Activated naive CD4-positive, alpha-beta T cell (primary cell): ENCODE results near the gene LIPE.
"Not testable (repeated sequence)": the region's sequence is repeated elsewhere in the genome, so short reads cannot be mapped to it uniquely, and the experiment has no call there.

Source experiments
- DNase-seq, 4 experiments: peaks; one replicate each; lab custom pipeline; 2025; lab: John Stamatoyannopoulos, UW

LIPE gene, protein sequence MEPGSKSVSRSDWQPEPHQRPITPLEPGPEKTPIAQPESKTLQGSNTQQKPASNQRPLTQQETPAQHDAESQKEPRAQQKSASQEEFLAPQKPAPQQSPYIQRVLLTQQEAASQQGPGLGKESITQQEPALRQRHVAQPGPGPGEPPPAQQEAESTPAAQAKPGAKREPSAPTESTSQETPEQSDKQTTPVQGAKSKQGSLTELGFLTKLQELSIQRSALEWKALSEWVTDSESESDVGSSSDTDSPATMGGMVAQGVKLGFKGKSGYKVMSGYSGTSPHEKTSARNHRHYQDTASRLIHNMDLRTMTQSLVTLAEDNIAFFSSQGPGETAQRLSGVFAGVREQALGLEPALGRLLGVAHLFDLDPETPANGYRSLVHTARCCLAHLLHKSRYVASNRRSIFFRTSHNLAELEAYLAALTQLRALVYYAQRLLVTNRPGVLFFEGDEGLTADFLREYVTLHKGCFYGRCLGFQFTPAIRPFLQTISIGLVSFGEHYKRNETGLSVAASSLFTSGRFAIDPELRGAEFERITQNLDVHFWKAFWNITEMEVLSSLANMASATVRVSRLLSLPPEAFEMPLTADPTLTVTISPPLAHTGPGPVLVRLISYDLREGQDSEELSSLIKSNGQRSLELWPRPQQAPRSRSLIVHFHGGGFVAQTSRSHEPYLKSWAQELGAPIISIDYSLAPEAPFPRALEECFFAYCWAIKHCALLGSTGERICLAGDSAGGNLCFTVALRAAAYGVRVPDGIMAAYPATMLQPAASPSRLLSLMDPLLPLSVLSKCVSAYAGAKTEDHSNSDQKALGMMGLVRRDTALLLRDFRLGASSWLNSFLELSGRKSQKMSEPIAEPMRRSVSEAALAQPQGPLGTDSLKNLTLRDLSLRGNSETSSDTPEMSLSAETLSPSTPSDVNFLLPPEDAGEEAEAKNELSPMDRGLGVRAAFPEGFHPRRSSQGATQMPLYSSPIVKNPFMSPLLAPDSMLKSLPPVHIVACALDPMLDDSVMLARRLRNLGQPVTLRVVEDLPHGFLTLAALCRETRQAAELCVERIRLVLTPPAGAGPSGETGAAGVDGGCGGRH

DNA sequence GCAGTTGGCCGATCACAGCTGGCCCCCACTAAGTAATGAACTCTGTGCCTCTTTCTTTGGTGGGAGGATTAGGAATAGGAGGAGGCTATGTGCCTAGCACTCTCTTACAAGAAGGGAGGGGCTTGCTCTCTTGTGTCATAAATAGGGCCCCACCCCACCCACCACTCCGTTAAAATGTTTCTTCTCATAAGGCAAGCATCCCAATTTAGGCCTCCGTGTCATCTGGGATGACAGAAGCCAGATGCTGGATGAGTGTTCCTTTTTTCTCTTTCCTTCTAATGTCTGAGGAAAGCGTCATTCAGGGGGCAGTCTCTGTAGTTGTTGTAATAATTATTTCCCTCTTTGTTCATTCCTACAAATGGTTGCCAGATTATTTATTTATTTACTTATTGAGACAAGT is at the start of gene LIPE:
Gene LIPE (minus strand): TSS at position 76 of the 400 bp plus-strand sequence. CDS start 239 bp downstream, outside the sequence.
- no peak for DNase-seq

DNA sequence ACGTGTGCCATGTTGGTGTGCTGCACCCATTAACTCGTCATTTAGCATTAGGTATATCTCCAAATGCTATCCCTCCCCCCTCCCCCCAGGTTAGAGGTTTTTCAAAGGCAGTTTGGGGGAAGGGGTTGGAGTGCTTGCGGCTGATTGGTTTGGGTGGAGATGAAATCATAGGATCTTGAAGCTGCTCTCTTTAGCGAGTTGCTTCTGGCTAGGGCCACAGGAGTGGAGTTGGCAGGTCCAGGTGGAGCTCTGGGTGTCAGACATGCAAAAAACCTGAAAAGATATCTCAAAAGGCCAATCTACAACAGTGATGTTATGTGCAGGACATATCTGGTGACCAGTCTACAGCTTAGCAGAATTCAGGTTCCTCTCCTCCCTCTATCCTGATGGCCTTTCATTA is 48.2 kb upstream of the LIPE start:
- DNase-seq = no peak

DNA sequence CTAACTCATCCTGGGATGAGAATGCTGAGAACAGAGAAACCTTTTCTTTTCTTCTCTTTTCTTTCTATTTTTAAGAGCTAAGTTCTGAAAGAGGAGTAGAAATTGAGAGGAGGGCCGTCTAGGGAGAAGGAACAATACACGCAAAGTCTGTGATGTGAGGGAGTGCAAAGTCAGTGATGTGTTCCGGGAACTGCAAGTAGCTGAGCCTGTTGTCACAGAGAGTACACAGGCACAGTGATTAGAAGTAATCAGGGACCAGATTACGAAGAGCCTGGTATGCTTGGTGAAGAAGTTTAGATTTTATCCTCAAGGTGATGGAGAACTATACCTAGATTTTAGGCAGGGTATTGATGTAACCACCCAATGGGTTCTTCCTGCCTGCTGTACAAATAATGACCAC is 47.6 kb upstream of the LIPE start:
- DNase-seq = no peak

DNA sequence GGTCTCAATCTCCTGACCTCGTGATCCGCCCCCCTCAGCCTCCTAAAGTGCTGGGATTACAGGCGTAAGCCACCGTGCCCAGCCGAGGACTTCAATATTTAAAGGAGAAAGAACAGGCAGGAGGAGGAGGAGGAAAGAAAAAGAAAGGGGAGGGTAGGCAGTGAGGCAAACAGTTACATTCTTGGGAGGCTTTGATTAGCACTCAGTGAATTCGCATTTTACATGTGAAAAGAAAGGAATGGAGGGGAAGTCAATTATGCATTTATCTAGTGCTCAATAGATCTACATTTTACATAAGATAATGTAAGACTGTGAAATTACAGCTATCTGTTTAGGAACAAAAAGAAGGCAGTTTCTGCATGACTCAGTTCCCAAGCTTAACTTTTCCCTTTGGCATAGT is 46.5 kb upstream of the LIPE start:
- DNase-seq = no peak

DNA sequence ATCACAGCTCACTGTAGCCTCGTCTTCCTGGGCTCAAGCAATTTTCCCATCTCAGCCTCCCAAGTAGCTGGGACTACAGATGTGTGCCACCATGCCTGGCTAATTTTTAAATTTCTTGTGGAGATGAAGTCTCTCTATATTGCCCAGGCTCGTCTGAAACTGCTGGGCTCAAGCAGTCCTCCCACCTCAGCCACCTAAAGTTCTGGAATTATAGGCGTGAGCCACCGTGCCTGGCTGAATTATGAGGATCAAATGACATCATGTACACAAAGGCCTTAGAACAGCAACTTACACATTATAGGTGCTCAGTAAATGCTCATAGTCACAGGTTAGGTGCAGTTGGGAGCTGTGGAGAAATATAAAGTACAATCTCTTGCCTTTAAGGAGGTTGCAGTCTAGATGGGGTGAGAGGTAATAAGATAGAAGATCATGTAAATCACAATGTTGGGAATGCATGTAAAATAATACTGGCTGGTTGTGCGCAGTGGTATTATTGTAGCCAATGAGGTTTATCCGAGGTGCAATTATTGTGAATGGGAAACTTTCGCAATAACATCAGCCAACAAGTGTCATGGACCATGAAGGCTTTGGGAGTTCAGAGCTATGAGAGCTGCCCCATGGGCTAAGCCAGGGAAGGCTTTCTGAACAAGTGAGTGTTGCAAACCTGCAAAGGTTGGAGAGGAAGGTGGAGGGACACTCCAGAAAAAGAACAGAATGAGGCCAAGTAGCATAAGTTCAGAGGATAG is 45.4 kb upstream of the LIPE start:
- no peak for DNase-seq

DNA sequence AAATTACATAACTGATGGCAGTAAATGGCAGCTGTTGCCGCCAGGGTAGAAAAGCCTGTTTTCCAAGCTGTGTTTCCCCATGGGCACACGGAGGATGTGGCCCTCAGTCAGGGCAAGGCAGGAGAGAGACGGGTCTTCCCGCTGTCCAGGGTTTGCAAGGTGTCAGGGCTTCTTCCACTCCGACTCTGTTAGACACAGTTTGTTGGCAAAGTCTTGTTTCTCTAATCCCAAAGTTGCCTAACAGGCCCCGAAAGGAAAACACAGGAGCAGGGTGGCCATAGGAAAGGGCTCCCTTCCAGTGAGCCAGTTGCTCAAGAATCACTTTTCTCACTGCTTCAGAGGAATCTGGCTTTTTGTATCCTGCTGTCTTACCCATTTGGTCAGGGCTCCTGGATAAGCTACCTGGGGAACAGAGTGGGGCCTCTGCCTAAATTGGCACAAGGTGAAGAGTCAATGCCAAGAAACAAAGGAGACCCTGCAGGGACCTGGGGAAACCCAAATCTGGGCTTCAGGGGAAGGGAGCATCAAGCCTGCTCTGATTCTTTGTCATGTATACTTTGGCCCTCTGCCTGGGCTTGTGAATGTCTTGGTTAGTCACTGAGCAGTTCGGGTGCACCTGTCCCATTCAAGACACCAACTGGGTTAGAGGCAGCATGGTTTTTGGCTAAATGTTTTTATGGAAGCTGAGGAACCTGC is 44.5 kb upstream of the LIPE start:
- DNase-seq = no peak

DNA sequence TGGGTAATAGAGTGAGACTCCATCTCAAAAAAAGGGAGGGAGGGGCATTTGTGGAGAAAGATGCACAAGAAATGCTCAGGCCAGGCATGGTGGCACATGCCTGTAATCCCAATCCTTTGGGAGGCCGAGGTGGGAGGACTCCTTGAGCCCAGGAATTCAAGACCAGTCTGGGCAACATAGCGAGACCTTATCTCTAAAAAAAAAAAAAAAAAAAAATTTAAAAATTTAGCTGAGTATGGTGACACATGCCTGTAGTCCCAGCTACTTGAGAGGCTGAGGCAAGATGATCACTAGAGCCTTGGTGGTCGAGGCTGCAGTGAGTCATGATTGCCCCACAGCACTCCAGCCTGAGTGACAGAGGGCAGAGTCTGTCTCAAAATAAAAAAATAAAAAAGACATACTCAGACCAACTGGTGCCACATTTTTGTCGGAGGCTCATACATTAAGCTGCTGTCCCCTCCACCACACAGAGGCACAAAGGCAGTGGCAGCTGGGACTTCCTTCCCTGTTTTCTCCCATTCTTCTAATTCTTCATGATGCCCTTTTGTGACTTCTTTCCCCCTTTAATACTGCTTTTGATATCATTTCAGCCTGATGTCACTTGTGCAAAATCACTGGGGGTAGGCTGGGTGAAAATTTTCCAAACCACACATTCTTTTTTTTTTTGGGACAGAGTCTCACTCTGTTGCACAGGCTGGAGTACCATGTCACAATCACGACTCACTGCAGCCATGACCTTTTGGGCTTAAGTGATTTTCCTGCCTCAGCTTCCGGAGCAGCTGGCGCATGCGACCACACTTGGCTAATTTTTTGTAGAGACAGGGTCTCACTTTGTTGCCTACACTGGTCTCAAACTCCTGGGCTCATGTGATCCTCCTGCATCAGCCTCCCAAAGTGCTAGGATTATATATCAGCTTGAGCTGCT is 42.4 kb upstream of the LIPE start:
- DNase-seq = no peak

DNA sequence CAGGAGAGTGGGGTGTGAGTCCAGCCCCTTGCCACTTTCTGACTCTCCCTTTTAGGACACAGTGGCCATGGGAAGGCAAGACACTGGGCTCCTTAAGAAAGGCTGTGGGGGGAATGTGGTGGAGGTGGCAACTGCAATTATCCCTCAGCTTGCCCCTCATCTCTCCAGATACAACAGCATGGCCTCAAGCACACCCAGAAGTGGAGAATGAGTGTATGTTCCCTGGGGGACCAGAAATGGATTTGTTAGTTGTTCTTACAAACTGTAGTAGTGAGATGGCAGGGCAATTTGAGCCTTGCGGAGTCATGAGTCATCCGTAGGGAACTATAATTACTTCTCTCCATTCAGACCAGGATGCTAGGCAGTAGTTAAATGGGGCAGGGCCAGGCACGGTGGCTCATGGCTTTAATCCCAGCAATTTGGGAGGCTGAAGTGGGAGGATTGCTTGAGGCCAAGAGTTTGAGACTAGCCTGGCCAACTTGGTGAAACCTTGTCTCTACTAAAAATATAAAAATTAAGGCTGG is 41.1 kb upstream of the LIPE start:
- DNase-seq = no peak

DNA sequence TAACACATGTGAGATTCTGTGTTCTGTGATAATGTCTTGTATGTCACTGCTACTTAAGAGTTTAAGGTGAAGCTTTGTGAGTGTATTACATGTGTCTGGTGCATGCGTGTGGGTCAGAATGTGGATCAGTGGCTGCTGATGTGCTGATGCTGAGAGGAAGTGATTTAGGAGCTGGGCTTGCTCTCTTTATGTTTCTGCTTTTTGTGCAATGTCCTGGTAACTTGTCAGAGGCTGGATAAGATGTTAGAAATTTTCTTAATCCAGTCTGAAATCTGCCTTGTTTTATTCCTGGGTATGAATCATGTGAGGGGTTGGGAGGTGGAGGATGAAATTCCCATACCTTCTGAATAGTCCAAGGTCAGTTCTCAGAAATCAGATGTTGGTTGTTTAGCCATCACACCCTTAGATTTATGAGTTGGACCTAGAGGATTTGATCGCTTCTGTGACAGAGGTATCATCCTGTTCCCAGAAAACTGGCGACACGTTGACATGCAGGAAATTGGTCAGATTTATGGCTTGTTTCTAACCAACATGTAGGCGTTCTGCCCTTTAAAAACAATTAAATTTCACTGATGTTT is 40.1 kb upstream of the LIPE start:
- DNase-seq = no peak

DNA sequence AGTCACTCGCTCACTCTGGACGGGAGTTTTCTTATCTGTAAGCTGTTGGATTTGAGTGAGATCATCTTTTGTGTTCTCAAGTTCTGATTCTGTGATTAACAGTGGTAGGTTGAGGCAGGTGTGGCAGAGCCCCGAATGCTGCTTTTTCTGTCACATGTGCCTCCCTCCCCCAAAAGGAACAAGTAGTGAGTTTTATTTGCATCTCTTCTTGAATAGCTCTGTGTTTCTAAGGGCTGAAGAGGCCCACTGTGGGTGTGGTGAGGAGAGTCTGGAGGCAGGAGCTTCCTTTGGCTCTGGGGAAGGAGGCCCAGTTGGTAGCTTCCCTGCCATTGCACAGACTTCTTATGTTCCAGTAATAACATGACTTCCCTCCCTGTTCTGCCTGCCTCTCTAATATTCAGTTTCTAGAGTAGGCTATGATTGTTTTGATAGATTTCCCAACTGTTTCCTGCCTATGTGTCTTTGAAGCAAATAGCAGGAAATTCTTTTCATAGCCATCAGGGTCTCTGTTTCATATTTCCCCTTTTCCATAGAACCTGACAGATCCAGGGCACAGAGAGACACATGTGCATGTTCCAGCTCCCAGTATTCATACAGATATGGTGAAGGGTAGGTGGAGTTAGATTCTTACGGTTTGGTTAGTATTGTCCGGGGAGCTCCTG is 39.5 kb upstream of the LIPE start:
- DNase-seq = no peak

DNA sequence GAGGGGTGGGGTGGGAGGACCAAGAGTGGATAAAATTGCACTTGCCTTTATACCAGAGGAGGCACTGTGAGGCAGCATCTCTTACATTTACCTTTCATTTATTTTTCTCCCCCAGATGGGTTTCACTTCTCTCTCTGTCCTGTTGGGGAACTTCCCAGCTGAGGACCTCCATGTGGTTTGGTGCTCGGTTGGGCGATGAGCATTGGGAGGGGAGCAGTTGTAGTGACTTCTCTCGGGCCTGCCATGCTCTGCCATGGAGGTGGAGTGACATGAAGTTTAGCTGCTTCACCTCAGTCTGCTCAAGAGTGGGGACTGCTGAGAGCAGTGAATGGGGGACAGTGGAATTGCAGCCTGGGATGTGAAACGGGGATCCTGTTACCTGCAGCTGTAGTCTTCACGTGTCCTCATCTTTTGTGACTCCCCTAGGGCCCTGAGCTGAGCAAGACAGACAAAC is 38.7 kb upstream of the LIPE start:
- no peak for DNase-seq

DNA sequence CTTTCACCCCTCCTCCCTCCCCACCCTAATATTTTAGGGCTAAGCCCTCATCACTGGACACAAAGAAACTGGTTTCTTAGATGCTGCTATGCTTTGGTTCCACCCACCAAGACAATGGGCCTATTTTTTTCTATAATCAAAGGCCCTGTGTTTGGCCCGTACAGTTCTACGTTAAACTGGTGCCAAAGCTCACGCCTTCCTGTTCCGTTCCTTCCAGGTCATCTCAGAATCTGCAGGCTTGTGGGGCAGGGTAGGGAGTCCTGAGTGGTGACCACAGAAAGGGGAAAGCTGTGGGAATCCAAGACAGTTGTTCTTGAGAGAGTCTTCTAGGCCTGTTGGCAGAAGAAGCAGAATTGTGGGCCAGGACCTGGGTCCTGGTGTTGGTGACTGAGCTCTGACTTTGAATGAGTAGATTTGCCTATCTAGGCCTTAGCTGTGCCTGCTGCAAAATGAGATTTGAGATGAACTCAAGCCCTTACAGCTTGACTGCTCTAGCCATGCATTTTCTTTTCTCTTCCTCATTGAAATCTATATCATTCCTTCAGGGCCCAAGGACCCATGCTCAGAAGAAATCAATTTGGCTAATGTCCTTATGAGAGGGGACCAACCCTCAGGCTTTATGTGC is 34.6 kb upstream of the LIPE start:
- no peak for DNase-seq

DNA sequence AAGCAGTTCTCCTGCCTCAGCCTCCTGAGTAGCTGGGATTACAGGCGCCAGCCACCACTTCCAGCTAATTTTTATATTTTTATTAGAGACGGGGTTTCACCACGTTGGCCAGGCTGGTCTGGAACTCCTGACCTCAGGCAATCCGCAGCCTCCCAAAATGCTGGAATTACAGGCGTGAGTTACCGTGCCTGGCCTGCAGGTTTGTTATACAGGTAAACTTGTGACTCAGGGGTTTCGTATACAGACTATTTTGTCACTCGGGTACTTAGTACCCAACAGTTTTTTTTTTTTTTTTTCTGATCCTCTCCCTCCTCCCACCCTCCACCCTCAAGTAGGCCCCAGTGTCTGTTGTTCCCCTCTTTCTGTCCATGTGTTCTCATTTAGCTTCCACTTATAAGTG is 34.0 kb upstream of the LIPE start:
- not testable (repeated sequence) for DNase-seq

DNA sequence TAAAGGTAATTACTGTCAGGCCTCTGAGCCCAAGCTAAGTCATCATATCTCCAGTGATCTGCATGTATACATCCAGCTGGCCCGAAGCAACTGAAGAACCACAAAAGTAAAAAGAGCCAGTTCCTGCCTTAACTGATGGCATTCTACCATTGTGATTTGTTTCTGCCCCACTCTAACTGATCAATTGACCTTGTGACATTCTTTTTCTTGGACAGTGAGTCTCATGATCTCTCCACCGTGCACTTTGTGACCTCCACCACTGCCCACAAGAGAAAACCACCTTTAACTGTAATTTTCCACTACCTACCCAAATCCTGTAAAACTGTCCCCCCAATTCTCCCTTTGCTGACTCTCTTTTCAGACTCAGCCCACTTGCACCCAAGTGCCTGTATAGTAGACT is 32.7 kb upstream of the LIPE start:
- no peak for DNase-seq

DNA sequence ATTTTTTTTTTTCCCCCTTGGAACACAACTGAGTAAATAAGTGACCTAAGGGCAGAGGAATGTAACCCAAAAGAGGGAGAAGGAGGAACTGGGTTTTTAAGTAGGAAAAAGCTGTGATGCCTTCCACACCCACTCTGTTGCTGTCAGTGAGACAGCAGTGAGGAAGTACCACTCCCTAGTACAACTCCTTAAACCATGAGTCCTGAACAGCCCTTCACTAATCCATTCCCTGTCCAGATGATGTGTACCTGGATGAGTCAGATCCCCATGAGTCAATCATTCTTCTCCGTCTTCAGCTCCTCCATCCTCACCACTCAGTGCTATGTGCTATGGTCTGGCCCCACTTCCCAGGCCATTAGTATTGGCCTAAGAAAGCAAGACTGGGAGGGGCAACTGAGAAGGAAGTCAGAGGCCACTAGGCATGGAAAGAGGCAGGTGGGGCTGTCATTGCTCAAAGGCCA is 28.5 kb upstream of the LIPE start:
- no peak for DNase-seq

DNA sequence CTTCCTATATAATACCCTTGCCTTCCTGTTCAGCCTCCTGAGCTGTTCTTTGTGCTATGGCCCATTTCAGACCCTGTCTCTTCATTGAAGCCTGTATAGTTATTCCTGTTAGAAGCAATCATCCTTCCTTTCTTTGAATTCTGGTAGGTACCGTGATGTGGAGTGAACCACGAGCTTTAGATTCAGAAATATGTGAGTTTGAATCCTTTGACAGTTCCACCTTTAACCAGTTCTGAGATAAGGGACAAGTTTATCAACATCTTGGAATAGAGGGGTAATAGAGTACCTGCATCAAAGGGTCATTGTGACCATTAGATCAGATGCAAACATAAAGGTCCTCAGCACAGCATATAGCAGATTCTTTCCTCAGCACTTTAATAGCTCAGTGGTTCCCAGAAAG is 27.9 kb upstream of the LIPE start:
- DNase-seq = no peak

DNA sequence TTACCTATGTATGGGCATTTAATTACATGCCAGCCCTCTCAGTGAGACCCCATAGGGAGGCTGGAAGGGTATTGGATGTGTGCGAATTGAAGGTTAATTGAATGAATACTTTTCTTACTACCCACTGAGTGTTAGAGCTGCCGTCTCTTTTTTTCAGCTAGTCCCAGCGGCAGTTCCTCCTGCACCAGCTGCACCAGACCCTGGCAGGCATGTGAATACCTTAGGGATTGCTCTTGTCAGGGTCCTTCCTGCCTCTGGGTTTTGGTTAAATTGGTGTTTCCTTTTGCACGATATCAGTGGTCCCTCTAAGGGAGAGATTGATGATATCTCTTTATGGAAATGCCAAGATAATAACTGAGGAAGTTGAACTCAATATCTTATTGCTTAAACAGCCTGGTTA is 25.4 kb upstream of the LIPE start:
- no peak for DNase-seq

DNA sequence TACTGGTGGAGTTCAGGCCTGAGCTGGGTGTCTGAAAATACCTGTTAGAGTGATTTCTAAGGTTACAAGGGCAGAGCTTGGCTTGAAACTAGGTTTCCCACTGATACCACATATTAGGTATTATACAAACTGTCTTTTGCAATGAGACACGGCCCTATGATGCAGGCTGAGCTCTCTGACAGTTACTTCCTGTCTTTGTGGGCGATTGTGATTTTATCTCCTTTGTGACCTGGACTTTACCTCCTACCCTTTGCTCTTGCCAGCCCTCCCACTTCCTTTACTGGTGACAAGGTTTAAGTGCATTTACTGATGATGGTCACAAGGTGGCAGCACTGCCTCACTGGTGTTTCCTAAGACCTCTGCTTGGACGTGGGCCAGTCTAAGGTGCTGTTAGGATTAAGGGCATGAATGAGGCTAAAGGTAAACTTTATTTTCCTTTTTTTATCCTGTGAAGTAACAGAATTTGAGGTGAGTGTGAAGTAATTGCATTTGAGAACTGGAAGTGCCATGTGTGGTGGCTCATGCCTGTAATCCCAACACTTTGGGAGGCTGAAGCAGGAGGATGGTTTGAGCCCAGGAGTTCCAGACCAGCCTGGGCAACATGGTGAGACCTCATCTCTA is 23.2 kb upstream of the LIPE start:
- DNase-seq = peak; percentile 10 to 61 (median 24)
